Mesothelial cell of epicardium (in vitro differentiated cells): ENCODE data around the gene EXOC4. TPM values are rescaled to one million over a fixed set of nuclear protein-coding genes. Genes with fewer than 3 reads are reported as not detected.

ENCODE experiments used
- DNase-seq, 2 experiments: peaks; one replicate each; pipeline ENCODE4 v3.0.0; 2021; ENCODE audit warnings: low spot score in 2 of 2; ENCODE audit not compliant: unreplicated experiment in 2 of 2
- H3K27ac Mint-ChIP-seq: 2 replicates; pipeline ENCODE4 v1.8.0; 2021; ENCODE audit warnings: mixed read lengths
- H3K27me3 Mint-ChIP-seq: 2 replicates; pipeline ENCODE4 v1.8.0; 2021; ENCODE audit warnings: low read depth, mixed read lengths
- H3K36me3 Mint-ChIP-seq: 2 replicates; pipeline ENCODE4 v1.8.0; 2021; ENCODE audit warnings: mixed read lengths
- H3K4me1 Mint-ChIP-seq: 2 replicates; pipeline ENCODE4 v1.8.0; 2021; ENCODE audit warnings: mixed read lengths
- H3K4me3 Mint-ChIP-seq: 2 replicates; pipeline ENCODE4 v1.8.0; 2021; ENCODE audit warnings: mild to moderate bottlenecking, moderate library complexity, mixed read lengths
- H3K9me3 Mint-ChIP-seq: 2 replicates; pipeline ENCODE4 v1.8.0; 2021; ENCODE audit warnings: mixed read lengths
- total RNA-seq: library from RNA; stranded (reverse); gene quantifications from 3 replicates; pipeline ENCODE4 v1.2.1, GENCODE V29; 2021
- TF ChIP-seq, protein P1 (sequence below): fragments of 200-600 bp; sonication (generic); IDR thresholded peaks from one replicate; pipeline ENCODE4 v1.5.0; 2021; ENCODE audit warnings: antibody characterized with exemption; ENCODE audit not compliant: unreplicated experiment

EXOC4 gene
- total RNA-seq, 1 donor from 2014 or later: 105 TPM

DNA sequence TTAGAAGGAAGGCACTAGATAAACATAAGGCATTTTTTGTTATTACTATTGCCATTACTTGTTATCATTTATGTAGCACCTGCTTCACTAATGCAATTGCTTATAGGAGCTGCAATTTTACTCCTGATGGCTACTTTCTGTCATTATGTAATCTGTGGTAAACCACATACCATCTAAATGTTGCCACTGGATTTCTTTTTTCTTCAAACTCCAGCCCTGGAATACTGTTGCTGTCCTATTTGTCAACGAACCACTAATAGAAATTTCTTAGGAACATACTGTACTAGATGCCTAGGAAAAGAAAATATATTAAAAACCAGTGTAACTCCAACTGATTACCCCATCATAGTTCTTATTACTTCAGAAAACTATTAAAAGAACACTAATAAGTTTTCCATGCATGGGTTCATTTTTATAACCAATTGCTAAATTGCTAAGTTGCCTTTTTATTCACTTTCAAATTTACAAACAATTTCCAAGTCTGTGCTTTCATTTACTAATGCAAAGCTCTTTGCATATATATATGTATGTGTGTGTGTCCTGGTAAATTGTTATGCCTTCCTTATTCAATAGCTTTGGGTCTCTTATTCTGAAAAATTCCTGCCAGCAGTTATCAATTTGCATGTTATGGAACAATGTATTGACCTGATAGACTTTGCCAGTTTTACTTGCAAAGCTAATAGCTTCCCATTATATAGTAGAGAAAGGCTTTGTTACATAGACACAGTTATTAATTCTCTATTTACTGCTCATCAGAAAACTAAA, 287.4 kb downstream of the EXOC4 start:
- no peaks in the 10 kb centered on the region for H3K27me3 Mint-ChIP-seq
- H3K4me1 Mint-ChIP-seq: peaks cover 1% of the 10 kb centered on the region
- DNase-seq: no peak
- TF ChIP-seq, protein P1, sequence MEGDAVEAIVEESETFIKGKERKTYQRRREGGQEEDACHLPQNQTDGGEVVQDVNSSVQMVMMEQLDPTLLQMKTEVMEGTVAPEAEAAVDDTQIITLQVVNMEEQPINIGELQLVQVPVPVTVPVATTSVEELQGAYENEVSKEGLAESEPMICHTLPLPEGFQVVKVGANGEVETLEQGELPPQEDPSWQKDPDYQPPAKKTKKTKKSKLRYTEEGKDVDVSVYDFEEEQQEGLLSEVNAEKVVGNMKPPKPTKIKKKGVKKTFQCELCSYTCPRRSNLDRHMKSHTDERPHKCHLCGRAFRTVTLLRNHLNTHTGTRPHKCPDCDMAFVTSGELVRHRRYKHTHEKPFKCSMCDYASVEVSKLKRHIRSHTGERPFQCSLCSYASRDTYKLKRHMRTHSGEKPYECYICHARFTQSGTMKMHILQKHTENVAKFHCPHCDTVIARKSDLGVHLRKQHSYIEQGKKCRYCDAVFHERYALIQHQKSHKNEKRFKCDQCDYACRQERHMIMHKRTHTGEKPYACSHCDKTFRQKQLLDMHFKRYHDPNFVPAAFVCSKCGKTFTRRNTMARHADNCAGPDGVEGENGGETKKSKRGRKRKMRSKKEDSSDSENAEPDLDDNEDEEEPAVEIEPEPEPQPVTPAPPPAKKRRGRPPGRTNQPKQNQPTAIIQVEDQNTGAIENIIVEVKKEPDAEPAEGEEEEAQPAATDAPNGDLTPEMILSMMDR: no peak
- no peaks in the 10 kb centered on the region for H3K9me3 Mint-ChIP-seq
- no peaks in the 10 kb centered on the region for H3K36me3 Mint-ChIP-seq
- H3K4me3 Mint-ChIP-seq: no peak overlapping the region
- H3K27ac Mint-ChIP-seq: no peak overlapping the region

DNA sequence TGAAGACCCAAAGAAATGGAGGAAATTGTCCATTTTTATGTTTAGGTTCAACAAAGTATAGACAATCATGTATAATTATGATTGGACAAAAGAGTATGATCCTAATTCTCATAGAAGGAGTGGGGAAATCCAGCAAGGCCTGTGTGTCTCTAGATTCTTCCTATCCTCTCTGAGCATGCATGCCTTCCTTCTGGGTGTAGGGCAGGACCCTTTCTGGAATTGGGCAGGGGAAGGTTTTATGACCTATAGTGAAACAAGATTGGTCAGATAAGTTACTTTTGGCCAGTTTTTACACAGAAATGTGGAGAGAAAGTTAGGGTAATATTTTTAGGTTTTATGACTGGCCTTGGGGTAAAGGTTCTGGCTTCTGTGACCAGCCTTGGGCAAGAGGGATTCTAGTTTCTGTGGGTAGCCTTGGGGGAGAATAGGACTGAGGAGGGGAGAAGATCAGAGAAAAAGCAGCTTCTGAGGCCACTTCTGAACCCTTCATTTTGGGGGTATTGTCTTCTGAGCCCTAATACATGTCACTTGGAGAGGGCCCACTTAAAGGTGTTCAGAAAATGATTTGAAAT, 289.4 kb downstream of the EXOC4 start:
- no peak overlapping the region for H3K4me3 Mint-ChIP-seq
- H3K4me1 Mint-ChIP-seq: peaks cover 1% of the 10 kb centered on the region
- H3K36me3 Mint-ChIP-seq: no peaks in the 10 kb centered on the region
- no peaks in the 10 kb centered on the region for H3K27me3 Mint-ChIP-seq
- H3K27ac Mint-ChIP-seq: no peak overlapping the region
- TF ChIP-seq, protein P1: no peak
- H3K9me3 Mint-ChIP-seq: no peaks in the 10 kb centered on the region
- DNase-seq: no peak

DNA sequence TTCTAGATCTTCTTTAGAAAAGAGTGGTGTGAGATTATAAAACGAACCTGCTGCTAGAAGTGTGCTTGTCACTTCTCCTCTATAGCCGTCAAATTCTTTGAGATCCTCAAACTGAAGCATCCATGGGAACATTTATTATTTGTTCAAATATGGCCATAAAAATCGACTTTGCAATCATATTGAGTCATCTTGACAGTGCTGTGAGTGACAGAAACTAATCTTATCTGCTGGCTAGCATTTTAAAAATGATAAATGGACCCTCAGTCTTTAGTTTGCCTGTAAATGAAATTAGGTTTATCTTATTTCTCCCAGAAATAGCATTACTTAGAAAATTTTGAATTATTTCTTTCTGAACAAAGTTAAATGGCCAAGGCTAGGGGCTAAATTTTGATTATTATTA, 290.8 kb downstream of the EXOC4 start:
- H3K36me3 Mint-ChIP-seq: peaks cover 2% of the 10 kb centered on the region
- H3K27me3 Mint-ChIP-seq: no peaks in the 10 kb centered on the region
- no peak for DNase-seq
- H3K27ac Mint-ChIP-seq: no peak overlapping the region
- TF ChIP-seq, protein P1: no peak
- H3K4me3 Mint-ChIP-seq: no peak overlapping the region
- no peaks in the 10 kb centered on the region for H3K9me3 Mint-ChIP-seq
- H3K4me1 Mint-ChIP-seq: peaks cover 1% of the 10 kb centered on the region

DNA sequence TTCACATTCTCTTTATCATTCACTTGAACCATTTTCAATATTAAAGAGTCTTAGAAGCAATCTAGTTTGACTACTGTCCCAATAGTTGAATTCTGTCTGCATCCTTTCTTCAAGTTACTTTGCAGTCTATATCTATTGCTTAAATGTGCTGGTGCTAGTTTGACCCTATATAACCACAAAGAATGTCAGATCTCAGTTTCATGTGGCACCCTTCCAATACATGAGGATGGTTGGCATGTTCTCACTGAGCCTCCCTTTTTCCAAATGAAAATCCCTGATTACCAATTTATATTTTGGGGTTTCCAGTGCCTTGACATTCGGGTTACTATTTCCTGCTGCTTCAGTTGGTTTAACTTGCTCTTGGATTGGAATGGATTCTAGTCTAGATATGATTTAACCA, 292.7 kb downstream of the EXOC4 start:
- Mint-ChIP-seq H3K4me1 (no peaks in the 10 kb centered on the region), H3K27me3 (no peaks in the 10 kb centered on the region), H3K36me3 (peaks cover 2% of the 10 kb centered on the region), H3K9me3 (no peaks in the 10 kb centered on the region), H3K27ac (no peak overlapping the region), H3K4me3 (no peak overlapping the region)
- DNase-seq: no peak
- TF ChIP-seq, protein P1: no peak

DNA sequence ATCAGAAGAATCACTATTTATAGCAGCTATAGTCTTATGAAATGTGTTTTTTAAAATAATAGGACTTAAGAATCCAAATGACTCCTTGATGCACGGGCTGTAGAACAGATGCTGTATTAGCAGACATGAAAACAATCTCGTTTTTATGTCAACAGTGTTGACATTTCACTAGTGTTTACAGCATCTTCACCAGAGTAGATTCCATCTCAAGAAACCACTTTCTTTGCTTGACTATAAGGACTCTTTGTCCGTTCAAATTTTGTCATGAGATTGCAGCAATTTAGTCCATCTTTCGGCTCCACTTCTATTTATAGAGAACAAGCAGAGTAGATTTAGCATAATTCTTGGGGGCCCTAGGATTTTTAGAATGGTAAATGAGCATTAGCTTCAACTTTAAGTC, 295.1 kb downstream of the EXOC4 start:
- no peak overlapping the region for H3K27ac Mint-ChIP-seq
- H3K9me3 Mint-ChIP-seq: no peaks in the 10 kb centered on the region
- H3K4me3 Mint-ChIP-seq: no peak overlapping the region
- H3K4me1 Mint-ChIP-seq: peaks cover 3% of the 10 kb centered on the region
- H3K27me3 Mint-ChIP-seq: no peaks in the 10 kb centered on the region
- peaks cover 2% of the 10 kb centered on the region for H3K36me3 Mint-ChIP-seq
- TF ChIP-seq, protein P1: no peak
- no peak for DNase-seq
